HG03135 (cell line): ENCODE measurements around the gene EIF5B.

ENCODE experiments used
- ATAC-seq: cut with Tn5 transposase; IDR thresholded peaks from one replicate; pipeline ENCODE4 v1.9.1; 2021; ENCODE audit warnings: mild to moderate bottlenecking, moderate library complexity; ENCODE audit not compliant: unreplicated experiment

EIF5B gene

GRCh38 chr2:99404797-99405669, 67.8 kb downstream of the EIF5B start:
- no peak for ATAC-seq

GRCh38 chr2:99406137-99406536, 68.9 kb downstream of the EIF5B start:
- ATAC-seq, result no peak

- ATAC-seq, result no peak
Measured at GRCh38 chr2:99410276-99410675, 73.1 kb downstream of the EIF5B start.

- ATAC-seq, result no peak
Measured at GRCh38 chr2:99414566-99414965, 77.4 kb downstream of the EIF5B start.

- no peak for ATAC-seq
Measured at GRCh38 chr2:99417396-99417795, 80.2 kb downstream of the EIF5B start.

- no peak for ATAC-seq
Measured at GRCh38 chr2:99420031-99420430, 82.8 kb downstream of the EIF5B start.

GRCh38 chr2:99420751-99421299, 83.6 kb downstream of the EIF5B start:
- no peak for ATAC-seq

GRCh38 chr2:99421469-99421868, 84.3 kb downstream of the EIF5B start:
- no peak for ATAC-seq

GRCh38 chr2:99422599-99422998, 85.4 kb downstream of the EIF5B start:
- no peak for ATAC-seq

- no peak for ATAC-seq
Measured at GRCh38 chr2:99424371-99424770, 87.2 kb downstream of the EIF5B start.

GRCh38 chr2:99425022-99425421, 87.8 kb downstream of the EIF5B start:
- ATAC-seq, result no peak

- ATAC-seq, result no peak
Measured at GRCh38 chr2:99430614-99431291, 93.6 kb downstream of the EIF5B start.

- ATAC-seq, result no peak
Measured at GRCh38 chr2:99431587-99432275, 94.5 kb downstream of the EIF5B start.

- no peak for ATAC-seq
Measured at GRCh38 chr2:99433340-99433739, 96.2 kb downstream of the EIF5B start.

- no peak for ATAC-seq
Measured at GRCh38 chr2:99436874-99437273, 99.7 kb downstream of the EIF5B start.

- ATAC-seq, result no peak
Measured at GRCh38 chr2:99439971-99440505, 102.8 kb downstream of the EIF5B start.

GRCh38 chr2:99442837-99443236, 105.6 kb downstream of the EIF5B start:
- ATAC-seq, result no peak

GRCh38 chr2:99444222-99444621, 107.0 kb downstream of the EIF5B start:
- no peak for ATAC-seq

- ATAC-seq, result no peak
Measured at GRCh38 chr2:99445065-99445464, 107.9 kb downstream of the EIF5B start.

- ATAC-seq, result no peak
Measured at GRCh38 chr2:99448556-99448955, 111.4 kb downstream of the EIF5B start.

GRCh38 chr2:99450199-99450598, 113.0 kb downstream of the EIF5B start:
- no peak for ATAC-seq
